Measurements from ENCODE around the gene ADPRH.

The ADPRH gene

DNA sequence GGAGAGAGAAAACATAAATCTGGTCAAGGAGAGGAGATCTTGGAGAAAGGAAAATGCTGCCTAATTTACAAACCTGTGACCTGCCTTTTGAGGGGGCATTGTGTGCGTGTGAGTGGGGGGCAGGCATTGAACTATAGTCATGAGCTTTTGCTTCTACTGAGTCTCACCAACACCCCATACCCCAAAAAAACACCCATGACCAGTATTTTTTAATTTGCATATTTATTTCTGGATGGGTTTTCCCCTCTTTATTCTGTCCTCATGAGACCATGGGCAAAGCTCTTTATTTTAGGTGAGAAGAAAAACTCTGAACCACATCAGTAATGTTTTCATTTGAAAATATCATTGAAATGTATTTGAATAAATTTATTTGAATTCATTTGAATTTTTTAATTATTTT lies 40.5 kb upstream of the ADPRH start:
- in situ Hi-C loops (cut with MboI; ENCODE audit: low pct_unique_long_range_greater_than_20kb, low sequenced_read_pairs, unreplicated experiment), result no loop called here
- TF ChIP-seq, protein P1, sequence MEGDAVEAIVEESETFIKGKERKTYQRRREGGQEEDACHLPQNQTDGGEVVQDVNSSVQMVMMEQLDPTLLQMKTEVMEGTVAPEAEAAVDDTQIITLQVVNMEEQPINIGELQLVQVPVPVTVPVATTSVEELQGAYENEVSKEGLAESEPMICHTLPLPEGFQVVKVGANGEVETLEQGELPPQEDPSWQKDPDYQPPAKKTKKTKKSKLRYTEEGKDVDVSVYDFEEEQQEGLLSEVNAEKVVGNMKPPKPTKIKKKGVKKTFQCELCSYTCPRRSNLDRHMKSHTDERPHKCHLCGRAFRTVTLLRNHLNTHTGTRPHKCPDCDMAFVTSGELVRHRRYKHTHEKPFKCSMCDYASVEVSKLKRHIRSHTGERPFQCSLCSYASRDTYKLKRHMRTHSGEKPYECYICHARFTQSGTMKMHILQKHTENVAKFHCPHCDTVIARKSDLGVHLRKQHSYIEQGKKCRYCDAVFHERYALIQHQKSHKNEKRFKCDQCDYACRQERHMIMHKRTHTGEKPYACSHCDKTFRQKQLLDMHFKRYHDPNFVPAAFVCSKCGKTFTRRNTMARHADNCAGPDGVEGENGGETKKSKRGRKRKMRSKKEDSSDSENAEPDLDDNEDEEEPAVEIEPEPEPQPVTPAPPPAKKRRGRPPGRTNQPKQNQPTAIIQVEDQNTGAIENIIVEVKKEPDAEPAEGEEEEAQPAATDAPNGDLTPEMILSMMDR (IDR thresholded peaks at IDR 0.05; ENCODE audit: extremely low read depth, insufficient read depth, missing control alignments), result no peak
- peak; percentile 21 for DNase-seq (ENCODE audit: low spot score)

DNA sequence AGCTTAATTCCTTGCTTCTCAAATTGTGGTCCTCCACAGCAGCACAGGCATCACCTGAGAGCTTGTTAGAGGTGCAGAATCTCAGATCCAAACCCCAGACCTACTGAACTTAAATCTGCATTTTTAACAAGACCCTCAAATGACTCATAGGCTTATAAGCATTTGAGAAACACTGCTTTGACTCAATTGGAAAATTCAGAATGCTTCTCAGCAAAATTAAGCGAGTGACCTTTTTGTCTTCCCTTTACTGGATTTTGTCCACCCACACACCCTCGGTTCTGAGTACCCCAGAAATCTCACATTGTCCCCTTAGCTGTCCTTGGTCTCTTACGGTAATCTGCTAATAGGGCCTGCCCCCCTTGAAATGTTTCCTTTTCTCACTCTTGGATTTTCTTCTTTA lies 37.7 kb upstream of the ADPRH start:
- TF ChIP-seq, protein P1 (IDR thresholded peaks at IDR 0.05; ENCODE audit: extremely low read depth, insufficient read depth, missing control alignments), result no peak
- in situ Hi-C loops (cut with MboI; ENCODE audit: low pct_unique_long_range_greater_than_20kb, low sequenced_read_pairs, unreplicated experiment), result no loop called here
- no peak for DNase-seq (ENCODE audit: low spot score)

DNA sequence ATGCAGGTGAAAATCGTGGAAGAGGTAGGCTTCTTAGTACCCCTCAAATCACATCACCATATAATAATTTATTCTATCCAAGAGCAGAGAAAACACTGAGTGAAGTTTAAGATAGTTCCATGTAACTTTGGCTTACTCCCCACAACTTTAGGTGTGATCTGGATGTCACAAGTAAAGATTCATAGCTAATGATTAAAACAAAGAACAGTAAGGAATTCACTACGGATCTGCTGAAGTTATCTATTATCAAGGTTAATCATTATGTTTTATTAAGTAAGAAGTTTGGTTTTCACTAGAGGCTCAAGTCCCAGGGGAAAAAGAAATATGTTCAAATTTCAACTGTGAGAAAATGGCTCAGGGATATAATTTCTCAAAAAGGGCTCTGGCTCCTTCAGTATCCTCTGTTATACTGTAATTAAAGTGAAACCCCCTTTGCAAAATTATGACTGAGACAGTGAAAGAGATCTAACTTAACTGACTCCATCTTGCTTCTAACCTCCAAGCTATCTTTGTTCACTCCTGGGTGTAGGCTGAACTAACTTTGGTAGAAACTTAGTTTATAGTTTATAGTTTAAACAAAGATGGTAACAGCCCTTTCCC lies 37.0 kb upstream of the ADPRH start:
- TF ChIP-seq, protein P1 (IDR thresholded peaks at IDR 0.05; ENCODE audit: extremely low read depth, insufficient read depth, missing control alignments), result no peak
- in situ Hi-C loops (cut with MboI; ENCODE audit: low pct_unique_long_range_greater_than_20kb, low sequenced_read_pairs, unreplicated experiment), result no loop called here
- no peak for DNase-seq (ENCODE audit: low spot score)

DNA sequence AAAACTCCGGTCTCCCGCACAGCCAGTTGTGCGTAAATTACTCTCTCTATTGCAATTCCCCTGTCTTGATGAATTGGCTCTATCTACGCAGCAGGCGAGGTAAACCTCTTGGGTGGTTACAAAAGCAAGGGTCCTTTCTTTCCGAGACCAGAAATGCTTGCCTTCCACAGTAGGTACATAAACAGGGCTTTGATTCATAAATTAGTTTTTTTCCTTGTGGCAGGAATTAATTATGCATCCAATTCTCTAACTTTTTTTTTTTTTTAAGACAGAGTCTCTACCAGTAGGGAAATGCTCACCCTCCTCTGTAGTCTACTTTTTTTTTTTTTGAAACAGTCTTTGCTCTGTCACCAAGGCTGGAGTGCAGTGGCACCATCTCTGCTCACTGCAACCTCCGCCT lies 36.1 kb upstream of the ADPRH start:
- no peak for DNase-seq (ENCODE audit: low spot score)
- in situ Hi-C loops (cut with MboI; ENCODE audit: low pct_unique_long_range_greater_than_20kb, low sequenced_read_pairs, unreplicated experiment), result no loop called here
- TF ChIP-seq, protein P1 (IDR thresholded peaks at IDR 0.05; ENCODE audit: extremely low read depth, insufficient read depth, missing control alignments), result no peak

DNA sequence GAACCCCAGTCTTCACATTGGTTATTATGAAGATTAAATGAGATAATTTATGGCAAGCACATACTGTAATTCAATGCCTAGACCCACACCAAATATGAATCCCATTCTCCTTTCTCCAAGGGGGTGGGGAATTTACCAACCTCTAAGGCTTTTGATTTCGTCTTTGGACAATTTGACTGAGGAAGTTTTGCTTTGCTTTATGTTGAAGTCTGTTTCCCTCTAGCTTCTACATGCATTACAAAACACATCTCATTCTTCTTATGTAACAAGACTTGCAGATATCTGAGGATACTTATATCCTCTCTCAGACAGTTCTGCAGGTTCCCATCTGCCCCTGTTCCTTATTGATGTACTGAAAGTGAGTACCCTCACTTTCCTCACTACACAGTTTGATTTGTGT lies 32.1 kb upstream of the ADPRH start:
- DNase-seq (ENCODE audit: low spot score), result no peak
- in situ Hi-C loops (cut with MboI; ENCODE audit: low pct_unique_long_range_greater_than_20kb, low sequenced_read_pairs, unreplicated experiment), result no loop called here
- TF ChIP-seq, protein P1 (IDR thresholded peaks at IDR 0.05; ENCODE audit: extremely low read depth, insufficient read depth, missing control alignments), result no peak

DNA sequence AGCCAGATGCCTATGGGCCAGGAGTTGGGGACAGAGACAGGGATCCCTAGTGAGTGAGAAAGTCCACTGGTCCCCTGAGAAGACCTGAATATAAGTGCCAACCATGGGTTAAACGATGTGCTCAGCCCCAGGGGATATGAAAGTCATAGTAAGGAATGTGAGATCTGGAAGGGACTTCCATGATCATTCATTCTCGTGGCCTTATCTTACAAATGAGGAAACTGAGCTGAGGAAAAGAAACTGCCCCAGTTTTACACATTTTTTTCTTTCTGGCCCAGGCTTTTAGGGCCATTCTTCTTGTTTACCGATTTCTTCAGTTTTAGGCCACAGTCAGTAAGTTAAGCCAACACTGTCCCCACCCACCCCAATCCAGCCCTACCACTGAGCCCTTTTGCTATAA lies 31.0 kb upstream of the ADPRH start:
- in situ Hi-C loops (cut with MboI; ENCODE audit: low pct_unique_long_range_greater_than_20kb, low sequenced_read_pairs, unreplicated experiment), result no loop called here
- no peak for DNase-seq (ENCODE audit: low spot score)

More for the DNA sequence above, 31.0 kb upstream of the ADPRH start:
- TF ChIP-seq, protein P1 (IDR thresholded peaks at IDR 0.05; ENCODE audit: extremely low read depth, insufficient read depth, missing control alignments), result no peak
